Central memory CD4-positive, alpha-beta T cell (primary cell): ENCODE measurements around the gene EXOC6B.

Source experiments
- DNase-seq: peaks from one replicate; pipeline ENCODE4 v3.0.0; 2022

Gene EXOC6B

DNA sequence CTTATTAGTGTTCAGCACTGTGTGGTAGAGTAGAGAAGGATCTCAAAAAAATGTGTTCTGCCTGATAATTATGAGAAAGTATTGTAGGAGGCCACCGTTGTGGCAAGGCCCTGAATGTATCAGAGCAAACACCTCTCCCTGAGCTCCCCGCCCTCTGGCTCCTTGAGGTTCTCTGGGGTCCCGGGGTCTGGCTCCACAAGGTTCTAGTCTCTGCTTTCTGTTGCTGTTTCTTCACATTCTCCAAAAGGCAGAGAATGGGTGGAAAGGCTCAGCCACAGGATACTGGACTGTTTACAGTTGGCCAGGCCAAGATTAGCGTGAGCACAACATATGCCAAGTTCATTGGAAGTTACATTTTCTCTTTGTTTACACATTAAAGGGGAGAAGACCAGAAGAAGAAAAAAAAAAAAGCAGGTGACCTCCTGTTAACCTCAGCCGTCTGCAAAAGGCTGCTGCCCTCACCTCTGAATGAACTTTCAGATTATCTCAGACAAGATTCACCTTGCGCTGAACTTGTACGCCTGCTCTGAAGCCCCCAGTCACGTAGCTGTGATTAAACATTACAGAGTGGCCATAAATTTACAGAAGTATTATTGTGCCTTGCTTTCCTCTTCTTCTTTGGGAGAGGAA, 621.6 kb downstream of the EXOC6B start:
- DNase-seq, result no peak

DNA sequence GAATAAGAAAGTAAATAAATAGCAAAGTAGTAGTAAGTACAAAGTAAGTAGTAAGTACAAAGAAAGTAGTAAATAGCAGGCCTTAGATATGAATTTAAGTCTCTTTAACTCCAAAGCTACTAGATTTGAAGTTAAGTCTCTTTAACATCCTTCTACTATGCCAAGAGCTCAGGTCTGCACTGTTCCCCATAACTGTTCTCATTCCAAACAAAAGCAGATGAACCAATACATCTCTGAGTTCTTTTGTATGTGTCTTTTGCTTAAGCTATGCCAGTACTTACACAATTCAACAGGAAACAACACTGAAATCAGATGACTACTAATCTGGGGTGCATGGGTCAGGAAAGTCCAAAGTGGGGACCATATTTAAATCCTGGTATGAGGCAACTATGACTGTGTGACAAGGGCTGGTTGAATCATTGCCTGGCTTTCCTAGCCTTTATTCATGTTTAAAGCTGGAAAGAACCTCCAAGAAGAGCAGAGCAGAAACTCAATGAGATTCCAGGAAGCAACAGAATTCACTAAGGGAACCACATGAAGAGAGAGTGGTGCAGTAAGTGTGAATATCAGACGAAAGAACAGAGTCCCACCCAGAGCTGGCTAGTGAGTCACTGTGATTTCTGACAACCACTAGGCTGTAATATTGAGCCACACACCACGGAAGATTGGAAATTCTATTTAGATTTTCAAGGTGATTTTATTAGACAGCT, 627.1 kb downstream of the EXOC6B start:
- no peak for DNase-seq

DNA sequence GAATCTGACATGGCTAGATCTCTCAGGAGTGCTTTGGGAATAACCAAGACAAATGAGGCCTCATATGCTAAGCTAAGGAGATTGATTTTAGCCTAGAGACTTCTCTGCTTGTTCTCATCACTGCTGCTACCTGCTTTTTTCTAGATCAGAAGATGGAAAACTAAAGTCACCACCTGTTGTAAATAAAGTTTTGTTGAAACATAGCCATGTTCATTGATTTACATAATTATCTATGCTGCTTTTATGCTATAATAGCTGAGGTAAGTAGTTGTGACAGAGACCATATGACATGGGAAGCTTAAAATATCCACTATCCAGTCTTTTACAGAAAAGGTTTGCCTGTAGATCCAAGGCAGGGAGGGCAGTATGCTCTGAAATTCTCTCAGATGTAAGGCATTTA, 632.1 kb downstream of the EXOC6B start:
- DNase-seq, result no peak

DNA sequence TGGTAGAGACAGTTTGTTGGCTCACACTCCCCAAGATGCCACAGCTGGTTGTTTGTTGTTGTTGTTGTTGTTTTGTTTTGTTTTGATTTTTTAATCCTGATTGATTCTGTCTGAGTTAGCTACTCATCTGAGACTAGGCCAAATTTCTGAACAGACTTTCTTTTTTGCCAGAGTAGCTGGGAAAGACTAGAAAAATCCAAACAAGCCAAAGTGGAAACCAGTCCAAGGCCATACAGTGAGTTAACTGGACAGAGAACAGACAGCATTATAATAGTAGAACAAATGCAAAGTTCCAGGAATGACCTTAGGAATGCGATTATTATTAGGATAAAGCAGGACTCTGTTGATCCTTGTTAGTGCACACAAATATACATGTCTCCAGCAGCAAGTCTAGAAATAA, 634.4 kb downstream of the EXOC6B start:
- DNase-seq, result no peak

DNA sequence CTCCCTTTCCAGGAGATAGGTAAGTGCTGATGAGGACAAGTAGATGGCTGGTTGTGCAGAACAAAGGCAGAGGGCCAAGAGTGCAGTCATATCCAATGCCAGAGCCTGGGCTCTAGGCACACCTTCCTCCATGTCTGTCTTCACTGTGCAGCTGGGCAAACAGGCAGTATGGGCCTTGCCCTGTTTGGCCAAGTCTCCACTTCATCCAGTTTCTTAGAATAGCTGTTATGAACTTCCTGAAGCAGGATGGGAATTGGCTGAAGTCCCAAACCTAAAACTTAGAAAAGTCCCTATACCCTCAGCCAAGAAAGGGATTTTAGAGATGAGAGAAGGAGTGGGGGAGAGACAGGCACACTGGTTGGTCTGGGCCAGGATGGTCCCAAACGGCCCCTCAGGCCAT, 640.6 kb downstream of the EXOC6B start:
- DNase-seq, result no peak

DNA sequence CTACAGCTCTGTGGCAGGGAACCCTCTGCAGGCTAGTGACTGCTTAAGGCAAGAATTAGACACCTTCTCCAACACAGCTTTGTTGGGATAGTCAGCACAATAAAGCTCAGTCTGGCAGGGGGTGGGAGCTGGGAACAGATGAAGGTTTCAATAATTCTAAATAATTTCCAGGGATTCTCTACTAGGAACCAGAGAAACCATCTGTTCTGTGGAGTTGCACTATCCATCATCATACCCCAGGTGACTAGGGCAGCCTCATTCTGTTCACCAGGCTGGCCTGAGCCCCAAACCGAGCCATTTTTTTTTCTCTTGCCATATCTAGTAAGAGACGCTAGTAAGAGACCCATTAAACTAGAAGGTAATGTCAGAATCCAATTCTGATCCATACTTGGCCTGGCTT, 642.4 kb downstream of the EXOC6B start:
- DNase-seq, result no peak

DNA sequence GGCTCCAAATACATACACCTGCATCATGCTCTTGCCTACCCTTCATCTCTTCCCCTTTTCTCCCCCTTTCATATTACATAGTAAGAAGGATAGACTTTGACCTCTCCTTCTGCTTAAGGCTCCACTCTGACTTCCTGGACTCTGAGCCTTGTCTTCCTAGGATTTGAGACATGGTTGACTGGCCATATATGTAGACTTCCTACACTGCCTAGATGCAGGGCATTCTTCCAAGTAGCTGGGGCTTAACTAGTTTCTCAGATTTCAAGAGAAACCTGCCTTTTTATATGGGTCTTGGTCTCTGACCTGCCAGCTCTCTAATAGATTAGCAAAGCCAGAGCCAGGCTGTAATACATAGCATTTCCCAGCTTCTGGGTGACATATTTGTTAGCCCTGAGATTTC, 642.8 kb downstream of the EXOC6B start:
- DNase-seq, result no peak

DNA sequence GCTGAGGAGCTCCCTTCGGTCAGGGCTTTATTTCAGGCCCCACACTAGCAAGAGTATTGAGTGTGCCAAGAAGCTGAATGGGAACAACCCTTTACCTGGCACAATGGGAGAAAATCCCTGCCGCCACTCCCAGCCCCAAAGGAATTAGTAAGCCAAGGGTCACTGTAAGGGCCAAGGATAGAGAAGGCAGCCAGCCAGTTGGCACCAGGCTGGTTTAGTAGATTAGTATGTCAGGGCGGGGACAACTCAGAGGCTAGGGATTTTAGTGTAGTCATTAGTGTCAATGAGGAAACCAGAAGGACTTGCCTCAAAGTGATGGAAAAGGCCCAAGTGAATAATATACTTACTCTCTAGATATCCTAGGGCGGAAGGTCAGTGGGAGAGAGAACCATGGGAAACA, 643.3 kb downstream of the EXOC6B start:
- DNase-seq, result no peak

DNA sequence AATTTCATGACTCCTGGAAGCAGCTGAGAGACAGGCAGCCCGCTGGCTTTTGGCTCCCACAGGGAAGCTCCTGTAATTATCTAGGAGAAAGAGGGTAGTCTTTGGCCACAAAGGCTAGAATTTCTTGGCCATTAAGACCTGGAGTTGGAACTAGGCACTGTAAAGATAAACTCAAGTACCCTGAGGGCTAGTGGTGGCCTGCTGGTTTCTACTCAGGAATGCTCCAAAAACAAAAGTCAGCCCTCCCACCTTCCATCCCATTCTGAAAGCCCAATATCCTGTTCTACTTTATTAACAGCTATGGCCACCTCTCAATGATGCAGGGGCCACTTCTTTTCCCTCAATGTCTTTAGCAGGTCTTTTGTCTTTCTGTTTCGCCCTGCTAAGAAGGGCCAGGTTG, 644.2 kb downstream of the EXOC6B start:
- no peak for DNase-seq

DNA sequence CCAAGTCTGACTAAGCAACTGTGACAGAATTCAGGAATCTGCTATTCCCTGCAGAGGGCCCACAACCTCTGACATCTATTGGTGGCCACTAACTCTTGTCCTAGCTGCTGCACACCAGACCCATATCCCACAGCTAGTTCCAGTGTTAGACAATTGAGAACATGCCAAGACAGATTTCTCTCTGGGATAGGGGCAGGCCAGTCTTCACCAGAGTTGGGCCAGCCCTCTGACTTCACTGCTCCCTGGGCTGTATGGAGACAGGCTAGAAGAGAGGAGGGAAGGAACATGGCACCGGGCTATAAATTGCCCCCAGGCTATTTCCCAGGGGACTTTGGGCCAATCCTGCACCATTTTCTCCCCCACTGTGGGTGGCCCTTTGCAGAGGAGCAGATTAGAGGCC, 645.5 kb downstream of the EXOC6B start:
- no peak for DNase-seq

DNA sequence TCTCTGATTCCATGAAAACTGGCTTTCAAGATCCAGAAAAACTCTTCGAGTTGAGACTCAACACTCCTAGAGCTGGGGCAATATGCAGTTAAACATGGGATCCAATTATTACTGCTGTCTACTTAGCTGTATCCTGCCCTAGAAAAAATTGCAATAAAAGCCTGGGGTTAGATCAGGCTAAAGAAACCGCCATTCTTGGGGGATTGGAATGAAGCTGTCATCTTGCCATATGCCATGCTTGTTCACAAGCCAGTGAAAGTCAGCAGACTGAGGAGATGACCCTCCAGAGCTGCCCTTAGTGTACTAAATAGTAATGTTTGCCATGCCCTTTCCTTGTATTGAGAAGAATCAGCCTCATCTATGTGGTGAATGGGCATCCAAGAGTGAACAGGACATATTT, 647.3 kb downstream of the EXOC6B start:
- DNase-seq, result no peak

DNA sequence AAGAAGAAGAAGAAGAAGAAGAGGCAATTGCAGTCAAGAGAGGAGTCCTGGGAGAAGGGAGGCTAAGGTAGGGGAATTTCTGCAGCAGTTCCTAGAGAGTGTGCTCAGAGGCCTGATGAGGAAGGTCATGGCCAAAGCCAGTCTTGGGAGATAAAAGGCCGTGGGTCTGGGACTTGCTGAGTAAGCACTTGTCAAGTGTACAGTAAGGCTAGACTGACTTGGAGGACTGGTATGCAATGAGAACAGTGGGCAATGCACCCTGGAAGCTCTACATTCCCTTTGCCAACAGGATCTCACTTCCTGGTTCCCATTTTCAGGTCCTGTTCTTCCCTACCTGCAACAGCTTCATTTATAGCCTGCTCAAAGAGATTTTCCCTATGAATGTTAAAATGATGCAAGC, 649.6 kb downstream of the EXOC6B start:
- DNase-seq, result no peak

DNA sequence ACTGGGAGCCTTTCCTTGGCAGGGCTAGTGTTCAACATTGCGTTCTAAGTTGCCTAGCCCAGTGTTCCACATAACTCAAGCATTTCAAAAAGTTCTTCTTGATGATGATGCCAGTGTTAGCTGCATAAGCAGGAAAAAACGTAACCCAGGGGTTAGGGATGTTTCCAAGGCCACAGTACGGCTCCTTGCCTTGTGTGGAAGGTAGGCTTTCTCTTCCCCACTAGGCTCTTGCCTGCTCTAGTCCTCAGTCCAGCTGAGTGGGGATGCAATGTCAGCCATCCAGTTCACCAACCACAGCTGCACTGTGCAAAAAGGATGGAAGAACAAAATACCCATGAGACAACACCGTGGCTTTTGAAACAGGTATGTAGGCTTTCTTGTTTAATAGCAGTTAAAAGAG, 650.2 kb downstream of the EXOC6B start:
- DNase-seq, result no peak

DNA sequence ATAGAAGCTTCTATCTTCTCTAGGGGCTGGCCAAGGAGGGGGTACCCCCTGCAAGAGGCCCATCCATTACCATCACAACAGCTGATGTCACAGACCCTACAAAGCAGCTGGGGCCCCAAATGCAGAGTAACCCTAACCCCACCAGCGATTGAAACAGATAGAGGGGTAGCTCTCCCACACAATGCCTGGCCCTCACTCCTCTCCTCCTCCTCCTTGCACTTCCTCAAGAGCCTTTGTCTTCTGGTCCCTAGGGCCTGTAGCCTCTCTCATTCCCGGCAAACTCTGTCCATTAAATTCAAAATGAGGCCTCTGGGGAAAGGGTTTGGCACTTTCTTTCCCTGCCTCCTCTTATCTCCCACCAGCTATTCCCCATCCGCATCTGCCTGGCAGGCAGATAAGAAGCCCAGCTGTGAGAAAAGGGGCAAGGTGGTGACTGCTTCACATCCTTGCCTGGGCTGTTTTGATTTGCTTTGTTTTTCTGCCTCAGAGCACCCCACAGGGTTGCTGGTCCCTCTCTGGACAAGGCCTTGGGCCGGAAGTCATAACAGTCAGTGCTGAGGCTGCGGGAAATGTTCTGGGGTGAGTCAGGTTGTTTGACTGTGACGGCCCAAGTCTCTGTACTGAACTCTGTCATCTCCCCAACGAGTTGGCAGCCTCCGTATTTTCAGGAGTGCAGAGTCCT, 652.1 kb downstream of the EXOC6B start:
- no peak for DNase-seq

DNA sequence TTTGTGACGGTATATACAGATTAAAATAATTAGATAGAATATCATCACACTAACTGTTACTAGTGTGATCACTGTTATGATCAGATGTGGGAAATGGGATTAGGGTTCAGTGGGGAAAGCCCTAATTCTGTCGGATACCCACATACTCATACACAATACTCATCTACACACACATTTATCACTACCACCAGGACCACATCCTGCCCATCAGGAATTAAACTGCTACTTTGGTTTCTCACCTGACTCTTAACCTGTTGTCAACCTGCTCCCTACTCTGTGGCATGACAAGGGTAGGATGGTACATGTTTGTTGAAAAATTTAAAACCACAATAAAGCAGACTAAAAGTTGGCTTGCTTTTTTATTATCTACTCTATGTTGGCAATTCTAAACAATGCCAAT, 653.4 kb downstream of the EXOC6B start:
- no peak for DNase-seq

DNA sequence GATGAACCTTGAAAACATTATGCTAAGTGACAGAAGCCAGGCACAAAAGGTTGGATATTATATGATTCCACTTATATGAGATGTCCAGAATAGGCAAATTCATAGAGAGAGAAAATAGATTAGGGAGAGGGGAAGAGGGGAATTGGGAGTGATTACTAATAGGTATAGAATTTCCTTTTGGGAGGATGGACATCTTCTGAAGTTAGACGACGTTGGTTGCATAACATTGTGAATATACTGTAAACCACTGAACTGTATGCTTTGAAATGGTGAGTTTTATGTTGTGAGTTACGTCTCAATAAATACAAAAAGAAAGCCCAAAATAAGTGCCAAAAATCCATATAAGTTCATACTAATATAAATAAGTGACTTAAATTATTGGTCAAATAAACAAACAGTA, 659.6 kb downstream of the EXOC6B start:
- no peak for DNase-seq

DNA sequence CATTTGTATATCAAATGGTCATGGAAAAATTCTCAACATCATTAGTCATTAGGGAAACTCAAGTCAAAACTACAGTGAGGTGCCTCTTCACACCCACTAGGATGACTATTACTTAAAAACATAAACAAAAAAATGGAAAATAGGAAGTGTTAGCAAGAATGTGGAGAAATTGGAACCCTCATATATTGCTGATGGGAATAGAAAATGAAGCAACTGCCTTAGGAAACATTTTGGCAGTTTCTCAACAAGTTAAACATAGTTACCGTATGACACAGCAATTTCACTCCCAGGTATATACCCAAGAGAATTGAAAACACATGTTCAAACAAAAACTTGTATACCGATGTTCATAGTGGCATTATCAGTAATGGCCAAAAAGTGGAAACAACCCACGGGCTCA, 660.0 kb downstream of the EXOC6B start:
- DNase-seq, result no peak

DNA sequence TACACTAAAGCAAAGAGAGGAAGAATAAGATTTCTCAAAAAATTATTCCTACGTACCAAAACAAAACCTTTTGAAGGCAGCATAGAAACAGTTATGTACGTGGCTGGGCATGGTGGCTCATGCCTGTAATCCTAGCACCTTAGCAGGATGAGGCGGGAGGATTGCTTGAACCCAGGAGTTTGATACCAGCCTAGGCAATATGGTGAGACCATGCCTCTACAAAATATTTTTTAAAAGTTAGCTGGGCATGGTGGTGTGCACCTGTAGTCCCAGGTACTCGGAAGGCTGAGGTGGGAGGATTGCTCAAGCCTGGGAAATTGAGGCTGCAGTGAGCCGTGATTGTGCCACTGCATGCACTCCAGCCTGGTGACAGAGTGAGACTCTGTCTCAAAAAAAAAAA, 663.3 kb downstream of the EXOC6B start:
- DNase-seq, result no peak

DNA sequence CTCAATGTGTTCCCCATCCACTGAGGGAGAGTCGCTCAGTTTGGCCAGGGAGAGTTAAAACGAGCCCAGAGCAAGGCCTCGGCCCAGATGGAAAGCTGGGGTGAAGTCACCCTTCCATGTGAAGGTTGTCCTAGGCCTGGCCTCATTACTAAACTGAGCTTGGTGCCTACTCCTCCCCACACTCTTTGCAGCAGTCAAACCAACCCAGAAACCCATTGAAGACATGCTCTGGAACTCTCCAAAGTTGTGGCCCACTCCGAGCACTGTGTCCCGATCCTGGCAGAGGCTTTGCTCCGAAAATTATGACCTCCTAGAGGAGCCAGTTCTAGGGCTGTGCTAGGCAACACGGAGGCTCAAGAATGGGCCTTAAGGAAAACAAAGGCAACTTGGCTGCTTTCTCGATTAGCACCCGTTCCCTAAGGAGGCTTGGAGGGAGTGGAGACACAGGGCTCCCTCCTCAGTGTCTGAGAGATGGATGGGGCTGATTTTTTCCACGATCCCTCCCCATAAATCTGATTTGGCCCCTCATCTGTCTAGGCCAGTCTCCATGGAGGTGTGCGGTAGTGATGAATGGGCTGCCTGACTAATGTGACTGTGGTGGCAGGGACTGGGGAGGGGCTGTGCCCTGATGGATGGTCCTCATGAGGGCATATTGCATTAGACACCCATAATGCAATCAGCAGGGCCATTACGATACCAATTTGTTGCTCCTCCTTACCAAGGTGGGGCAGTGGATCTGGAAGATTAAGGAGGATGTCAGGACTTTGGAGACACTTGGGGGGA, 666.4 kb downstream of the EXOC6B start:
- DNase-seq, result no peak

DNA sequence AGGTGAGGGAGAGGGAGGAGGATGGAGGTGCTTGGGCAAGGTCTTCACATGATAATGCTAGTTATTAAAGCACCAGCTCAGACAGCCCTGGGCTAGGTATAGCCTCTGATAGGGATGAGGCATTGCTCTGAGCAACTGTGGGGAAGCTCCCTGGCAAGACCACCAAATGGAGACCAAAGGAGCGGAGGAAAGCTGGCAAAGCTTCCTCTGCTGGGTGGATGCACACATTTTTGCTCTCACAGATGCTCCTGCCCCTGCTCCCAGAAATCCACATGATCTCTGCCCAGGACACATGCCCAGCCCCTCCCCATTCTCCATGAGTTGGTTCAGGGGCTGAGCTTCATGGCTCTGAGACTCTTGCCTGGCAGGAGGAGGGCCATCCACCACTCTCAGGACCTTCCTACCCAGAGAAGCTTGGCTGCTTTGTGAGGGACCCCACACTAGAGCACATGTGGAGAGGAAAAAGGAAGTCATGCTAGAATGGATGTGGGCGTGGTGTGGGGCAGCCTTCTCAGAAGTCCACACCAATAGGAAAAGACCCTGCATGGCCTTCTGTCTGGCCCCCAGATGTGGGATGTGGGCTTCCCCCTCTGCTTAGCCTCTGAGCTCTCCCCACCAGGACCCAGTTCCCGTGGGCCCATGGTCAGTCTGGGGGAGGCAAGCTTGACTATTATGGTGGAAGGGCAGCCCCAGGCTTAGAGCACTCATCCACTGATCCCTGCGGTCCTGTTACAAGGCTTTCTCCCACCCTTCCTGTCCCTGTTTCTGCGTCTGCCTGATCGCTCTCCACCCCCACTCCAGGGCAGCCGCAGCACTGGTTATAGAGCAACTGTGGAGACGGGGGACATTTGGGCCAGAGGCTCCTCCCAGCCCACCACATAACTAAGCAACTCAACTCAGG, 667.7 kb downstream of the EXOC6B start:
- no peak for DNase-seq

DNA sequence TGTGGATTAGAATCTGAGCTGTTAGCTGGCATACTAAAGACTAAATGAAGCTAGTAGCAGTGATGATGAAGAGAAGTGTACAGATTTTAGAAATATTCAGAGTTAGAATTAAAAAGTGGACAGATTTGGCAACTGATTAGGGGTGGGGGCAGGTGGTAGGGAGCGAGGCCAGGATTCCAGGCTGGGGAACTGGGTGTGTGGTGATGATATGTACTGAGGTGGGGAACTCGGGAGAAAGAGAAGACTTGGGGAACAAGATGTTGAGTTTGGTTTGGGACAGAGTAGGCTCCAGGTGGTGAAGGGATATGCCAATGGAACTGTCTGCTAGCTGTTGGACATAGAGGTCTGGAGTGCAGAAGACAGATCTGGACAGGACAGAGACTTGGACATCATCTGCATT, 669.0 kb downstream of the EXOC6B start:
- DNase-seq, result no peak

DNA sequence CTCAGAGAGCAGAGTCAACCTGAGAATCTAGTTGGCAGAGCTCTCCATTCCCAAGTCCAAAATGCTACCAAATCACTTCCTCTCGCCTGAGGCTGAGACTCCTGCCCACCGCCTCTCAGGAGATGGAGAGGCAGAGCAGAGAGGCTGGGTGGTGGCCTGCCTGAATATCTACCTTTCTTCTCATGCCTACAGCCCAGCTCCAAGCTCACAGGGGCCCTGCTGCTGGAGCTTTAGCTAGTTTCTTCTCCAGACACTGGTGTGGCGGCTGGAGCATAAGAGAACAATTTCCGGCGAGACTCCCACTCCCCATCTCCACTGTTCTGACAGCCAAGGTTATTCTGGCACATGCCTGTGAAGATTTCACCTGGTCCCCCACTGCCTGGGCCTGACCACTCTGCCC, 670.1 kb downstream of the EXOC6B start:
- DNase-seq, result no peak

DNA sequence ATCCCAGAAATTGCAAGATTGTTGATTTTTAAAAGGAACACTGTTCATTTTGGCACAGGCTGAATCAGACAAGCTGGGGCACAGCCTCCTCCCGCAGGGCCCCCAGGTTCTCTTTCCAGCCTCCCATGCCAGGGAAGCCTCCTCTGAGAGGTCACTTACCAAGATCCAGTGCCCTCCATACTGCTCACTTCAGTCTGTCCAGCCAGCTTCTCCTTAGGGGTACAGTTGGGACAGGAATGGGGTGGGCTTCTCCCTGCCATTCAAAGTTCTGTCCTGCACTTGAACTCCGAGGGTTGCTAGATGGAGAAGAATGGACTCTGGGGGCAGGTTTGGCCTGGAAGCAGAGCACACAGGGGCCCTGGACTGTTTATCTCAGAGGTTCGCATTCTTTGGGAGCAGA, 670.7 kb downstream of the EXOC6B start:
- no peak for DNase-seq
